Esophagus muscularis mucosa (tissue), 4 donors: ENCODE measurements around the gene STAU1. TPM values are rescaled to one million over a fixed set of nuclear protein-coding genes. Genes with fewer than 3 reads are reported as not detected.

Experiments used
- DNase-seq: peaks from one replicate; pipeline ENCODE4 v3.0.0-alpha.2; 2017; ENCODE audit errors: extremely low spot score
- H3K27ac ChIP-seq, 4 donors: fragments of 200-600 bp; sonication (generic); replicated peaks in 1 of 4; 1 replicate in 3 of 4; 2 replicates in 1 of 4; pipeline ENCODE4 v1.5.1; 2016 to 2019; ENCODE audit warnings: mild to moderate bottlenecking in 1 of 4
- H3K27me3 ChIP-seq, 4 donors: fragments of 200-600 bp; sonication (generic); one replicate each; pipeline versions ENCODE4 v1.5.1 to v1.6.0; 2016 to 2019
- H3K36me3 ChIP-seq, 4 donors: fragments of 200-600 bp; sonication (generic); one replicate each; pipeline ENCODE4 v1.5.1; 2016 to 2019
- H3K4me1 ChIP-seq, 4 donors: fragments of 200-600 bp; sonication (generic); one replicate each; pipeline ENCODE4 v1.5.1; 2016 to 2019
- H3K4me3 ChIP-seq, 4 donors: fragments of 200-600 bp; sonication (generic); 1 replicate in 2 of 4; 2 replicates in 2 of 4; pipeline ENCODE4 v1.5.1; 2016 to 2019; ENCODE audit warnings: mild to moderate bottlenecking in 4 of 4, moderate library complexity in 1 of 4
- H3K9me3 ChIP-seq, 4 donors: fragments of 200-600 bp; sonication (generic); 1 replicate in 3 of 4; 2 replicates in 1 of 4; pipeline ENCODE4 v1.5.1; 2016 to 2019
- CTCF ChIP-seq, 3 experiments: fragments of 200-600 bp in 2 of 3; fragments of 450-650 bp in 1 of 3; sonication (generic) in 2 of 3; IDR thresholded peaks; one replicate each; pipeline ENCODE4 v1.5.1; 2017 to 2019; ENCODE audit warnings: antibody characterized with exemption in 3 of 3, mild to moderate bottlenecking in 2 of 3, moderate library complexity in 1 of 3
- EP300 ChIP-seq: sonication (generic); formaldehyde crosslinking; IDR thresholded peaks from one replicate; pipeline ENCODE4 v1.6.1; 2017; ENCODE audit warnings: antibody characterized with exemption
- POLR2A ChIP-seq: fragments of 450-650 bp; IDR thresholded peaks from one replicate; pipeline ENCODE4 v1.6.1; 2017; ENCODE audit warnings: antibody characterized with exemption, moderate library complexity, mild to moderate bottlenecking, low read depth
- POLR2AphosphoS5 ChIP-seq, 2 donors: sonication (generic); formaldehyde crosslinking; IDR thresholded peaks; one replicate each; pipeline ENCODE4 v1.6.1; 2017; ENCODE audit warnings: antibody characterized with exemption in 2 of 2
- WGBS: methylation state at CpG from one replicate; pipeline ENCODE4 v1.1.5; 2018; 5-methylcytosine and 5-hydroxymethylcytosine counted together
- intact Hi-C: fragments of 100-400 bp; cut with DNase I; formaldehyde crosslinking; loops from one replicate; pipeline ENCODE4 v1.15.1; 2023
- total RNA-seq, 4 donors: library from RNA; depleted of rRNA; stranded (reverse); fragments of >200 nt; gene quantifications; one replicate each; pipeline versions ENCODE4 v1.1.0 to v1.2.1, GENCODE V29; 2016

The STAU1 gene
- total RNA-seq, 4 donors from 2014 or later: 103 to 118 (median 115) TPM

- H3K4me1 ChIP-seq: peaks cover 13 to 33% (median 26%) of the 10 kb centered on the region in 4 donors
- H3K27me3 ChIP-seq: no peaks in the 10 kb centered on the region
- WGBS: 10% methylated on average over 11 of the region's 11 CpGs
- peak overlapping the region; percentile 1 to 44 (median 30) for H3K27ac ChIP-seq
- TF ChIP-seq POLR2A (no peak), CTCF (IDR thresholded peaks at IDR 0.05) (peak; percentile 88 to 92 (median 92)), POLR2AphosphoS5 (IDR thresholded peaks at IDR 0.05) (peak in 1 of 2 donors; percentile 77)
- DNase-seq: peak; percentile 99
- H3K4me3 ChIP-seq: peak overlapping the region in 1 of 4 donors; percentile 17
- intact Hi-C loops: loop anchor here (1.0 kb wide), 1 partner anchor 84 kb away; no protein-coding TSS in a partner anchor
- peaks cover 5 to 12% (median 9%) of the 10 kb centered on the region in 4 donors for H3K36me3 ChIP-seq
- no peaks in the 10 kb centered on the region for H3K9me3 ChIP-seq
Measured at GRCh38 chr20:49216991-49217578, 29.0 kb upstream of the STAU1 start.

GRCh38 chr20:49215232-49215631 is 27.1 kb upstream of the STAU1 start:
- intact Hi-C loops: no loop called here
- 89% methylated on average over 3 of the region's 3 CpGs for WGBS

GRCh38 chr20:49214571-49214970 is 26.4 kb upstream of the STAU1 start:
- Histone ChIP-seq H3K27ac (no peak overlapping the region), H3K36me3 (no peaks in the 10 kb centered on the region), H3K9me3 (peaks cover 5 to 14% (median 10%) of the 10 kb centered on the region in 4 donors), H3K4me1 (peaks cover 5 to 16% (median 12%) of the 10 kb centered on the region in 4 donors), H3K27me3 (no peaks in the 10 kb centered on the region), H3K4me3 (no peak overlapping the region)
- intact Hi-C loops: no loop called here
- TF ChIP-seq POLR2AphosphoS5 (IDR thresholded peaks at IDR 0.05) (no peak), EP300 (no peak), CTCF (IDR thresholded peaks at IDR 0.05) (no peak), POLR2A (no peak)
- no peak for DNase-seq

More at GRCh38 chr20:49215232-49215631, 27.1 kb upstream of the STAU1 start:
- no peak overlapping the region for H3K27ac ChIP-seq
- peaks cover 8 to 21% (median 17%) of the 10 kb centered on the region in 4 donors for H3K4me1 ChIP-seq
- no peaks in the 10 kb centered on the region for H3K27me3 ChIP-seq
- H3K9me3 ChIP-seq: peaks cover 3 to 7% (median 5%) of the 10 kb centered on the region in 4 donors
- no peak overlapping the region for H3K4me3 ChIP-seq
- DNase-seq: no peak
- H3K36me3 ChIP-seq: no peaks in the 10 kb centered on the region
- TF ChIP-seq CTCF (IDR thresholded peaks at IDR 0.05) (no peak), EP300 (no peak), POLR2AphosphoS5 (IDR thresholded peaks at IDR 0.05) (no peak), POLR2A (no peak)

GRCh38 chr20:49210757-49211110 is 22.6 kb upstream of the STAU1 start:
- TF ChIP-seq CTCF (IDR thresholded peaks at IDR 0.05): no peak
- no peak for TF ChIP-seq EP300
- no peak for TF ChIP-seq POLR2AphosphoS5 (IDR thresholded peaks at IDR 0.05)
- no peak for TF ChIP-seq POLR2A
- Histone ChIP-seq H3K9me3 (peaks cover 5 to 14% (median 10%) of the 10 kb centered on the region in 4 donors), H3K4me1 (no peaks in the 10 kb centered on the region), H3K4me3 (no peak overlapping the region), H3K27ac (no peak overlapping the region), H3K36me3 (no peaks in the 10 kb centered on the region), H3K27me3 (no peaks in the 10 kb centered on the region)
- 56% methylated on average over 1 of the region's 1 CpG for WGBS
- DNase-seq: no peak
- intact Hi-C loops: no loop called here
